Lower leg skin (tissue), 4 donors: ENCODE data around the gene TC2N. TPM values are rescaled to one million over a fixed set of nuclear protein-coding genes. Genes with fewer than 3 reads are reported as not detected.
"Not testable (repeated sequence)": the region's sequence is repeated elsewhere in the genome, so short reads cannot be mapped to it uniquely, and the experiment has no call there.

ENCODE experiments used
- DNase-seq, 2 donors: peaks; one replicate each; pipeline ENCODE4 v3.0.0-alpha.2; 2019; ENCODE audit warnings: low spot score in 2 of 2
- H3K4me3 ChIP-seq: fragments of 200-600 bp; sonication (generic); 2 replicates; pipeline ENCODE4 v1.5.1; 2017; ENCODE audit warnings: mild to moderate bottlenecking, low read depth; ENCODE audit not compliant: poor library complexity, severe bottlenecking
- POLR2A ChIP-seq, 2 donors: fragments of 450-650 bp; IDR thresholded peaks; one replicate each; pipeline ENCODE4 v1.6.1; 2016 to 2017; ENCODE audit warnings: antibody characterized with exemption in 2 of 2, mild to moderate bottlenecking in 1 of 2, moderate library complexity in 1 of 2
- WGBS, 2 donors: methylation state at CpG; one replicate each; pipeline ENCODE4 v1.1.5; 2018; 5-methylcytosine and 5-hydroxymethylcytosine counted together
- intact Hi-C: fragments of 100-400 bp; cut with DNase I; formaldehyde crosslinking; loops from one replicate; pipeline ENCODE4 v1.15.0; 2023; ENCODE audit warnings: low total_unique reads
- total RNA-seq, 4 donors: library from RNA; depleted of rRNA; stranded (reverse); fragments of >200 nt; gene quantifications; one replicate each; pipeline ENCODE4 v1.1.0, GENCODE V29; 2016
- TF ChIP-seq, protein P1 (sequence below), 3 donors: fragments of 450-650 bp; IDR thresholded peaks; one replicate each; pipeline ENCODE4 v1.5.1; 2016; ENCODE audit warnings: antibody characterized with exemption in 3 of 3, mild to moderate bottlenecking in 3 of 3, moderate library complexity in 2 of 3

Gene TC2N
- total RNA-seq, 4 donors from 2014 or later: 31.6 to 40.9 (median 35.9) TPM

DNA sequence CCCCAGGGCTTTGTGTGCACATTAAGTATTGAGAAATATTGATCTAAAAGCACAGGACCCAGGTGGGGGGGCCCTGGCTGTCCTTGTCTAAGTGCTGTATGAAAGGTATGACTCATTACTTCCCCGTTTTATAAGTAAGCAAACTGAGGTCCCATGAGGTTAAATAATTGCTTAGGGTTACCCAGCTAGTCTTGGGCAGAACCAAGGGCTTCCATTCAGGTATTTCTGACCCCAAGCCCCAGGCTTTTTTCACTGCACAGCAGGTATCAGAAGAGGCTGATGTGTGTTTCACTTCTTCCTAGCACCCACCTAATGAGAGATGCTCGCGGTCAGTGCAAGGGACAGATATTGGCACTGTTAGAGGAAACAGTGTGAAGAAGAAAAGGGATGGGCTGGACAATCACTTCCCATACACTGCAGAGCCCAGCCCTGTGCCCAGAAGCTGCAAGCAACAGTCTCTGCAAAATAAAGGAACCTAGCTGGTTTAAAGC is 4.7 kb upstream of the TC2N start:
- TF ChIP-seq POLR2A (IDR thresholded peaks at IDR 0.05): no peak
- TF ChIP-seq, protein P1, sequence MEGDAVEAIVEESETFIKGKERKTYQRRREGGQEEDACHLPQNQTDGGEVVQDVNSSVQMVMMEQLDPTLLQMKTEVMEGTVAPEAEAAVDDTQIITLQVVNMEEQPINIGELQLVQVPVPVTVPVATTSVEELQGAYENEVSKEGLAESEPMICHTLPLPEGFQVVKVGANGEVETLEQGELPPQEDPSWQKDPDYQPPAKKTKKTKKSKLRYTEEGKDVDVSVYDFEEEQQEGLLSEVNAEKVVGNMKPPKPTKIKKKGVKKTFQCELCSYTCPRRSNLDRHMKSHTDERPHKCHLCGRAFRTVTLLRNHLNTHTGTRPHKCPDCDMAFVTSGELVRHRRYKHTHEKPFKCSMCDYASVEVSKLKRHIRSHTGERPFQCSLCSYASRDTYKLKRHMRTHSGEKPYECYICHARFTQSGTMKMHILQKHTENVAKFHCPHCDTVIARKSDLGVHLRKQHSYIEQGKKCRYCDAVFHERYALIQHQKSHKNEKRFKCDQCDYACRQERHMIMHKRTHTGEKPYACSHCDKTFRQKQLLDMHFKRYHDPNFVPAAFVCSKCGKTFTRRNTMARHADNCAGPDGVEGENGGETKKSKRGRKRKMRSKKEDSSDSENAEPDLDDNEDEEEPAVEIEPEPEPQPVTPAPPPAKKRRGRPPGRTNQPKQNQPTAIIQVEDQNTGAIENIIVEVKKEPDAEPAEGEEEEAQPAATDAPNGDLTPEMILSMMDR (IDR thresholded peaks at IDR 0.05): no peak
- intact Hi-C loops: no loop called here
- 12 to 36% methylated on average over 3 of the region's 3 CpGs for WGBS, 2 donors
- peak in 1 of 2 donors; percentile 46 for DNase-seq
- no peak overlapping the region for H3K4me3 ChIP-seq

DNA sequence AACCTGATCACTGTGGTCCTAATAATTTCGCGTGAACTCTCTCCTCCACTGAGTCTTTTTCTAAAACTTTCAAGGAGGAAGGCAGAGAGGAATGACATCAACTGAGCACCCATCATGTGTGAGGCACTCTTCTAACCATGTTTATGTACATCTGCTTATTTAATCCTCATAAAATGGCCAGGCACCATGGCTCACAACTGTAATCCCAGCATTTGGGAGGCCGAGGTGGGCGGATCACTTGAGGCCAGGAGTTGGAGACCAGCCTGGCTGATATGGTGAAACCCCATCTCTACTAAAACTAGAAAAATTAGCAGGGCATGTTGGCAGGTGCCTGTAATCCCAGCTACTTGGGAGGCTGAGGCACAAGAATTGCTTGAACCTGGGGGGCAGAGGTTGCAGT is 4.1 kb upstream of the TC2N start:
- H3K4me3 ChIP-seq, intact Hi-C loops, DNase-seq: not testable (repeated sequence)
- WGBS, 2 donors: 91 to 94% methylated on average over 4 of the region's 4 CpGs

DNA sequence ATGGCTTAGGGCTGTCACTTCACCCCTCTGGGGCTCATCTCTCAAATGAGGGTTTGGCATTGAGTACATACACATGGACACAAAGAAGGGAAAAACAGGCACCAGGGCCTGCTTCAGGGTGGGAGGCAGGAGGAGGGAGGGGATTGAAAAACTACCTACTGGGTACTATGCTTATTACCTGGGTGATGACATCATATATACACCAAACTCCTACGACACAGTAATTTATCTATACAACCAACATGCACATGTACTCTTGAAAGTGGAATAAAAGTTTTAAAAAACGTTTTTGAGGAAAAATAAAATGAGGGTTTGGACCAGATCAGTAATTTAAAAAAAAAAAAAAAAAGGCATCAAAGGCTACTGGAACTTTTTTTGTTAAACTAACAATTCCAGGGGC is 3.6 kb upstream of the TC2N start:
- intact Hi-C loops: no loop called here
- TF ChIP-seq, protein P1 (IDR thresholded peaks at IDR 0.05): no peak
- no peak for TF ChIP-seq POLR2A (IDR thresholded peaks at IDR 0.05)
- no peak for DNase-seq
- H3K4me3 ChIP-seq: no peak overlapping the region
- 64% methylated on average over 2 of the region's 2 CpGs for WGBS, 2 donors

DNA sequence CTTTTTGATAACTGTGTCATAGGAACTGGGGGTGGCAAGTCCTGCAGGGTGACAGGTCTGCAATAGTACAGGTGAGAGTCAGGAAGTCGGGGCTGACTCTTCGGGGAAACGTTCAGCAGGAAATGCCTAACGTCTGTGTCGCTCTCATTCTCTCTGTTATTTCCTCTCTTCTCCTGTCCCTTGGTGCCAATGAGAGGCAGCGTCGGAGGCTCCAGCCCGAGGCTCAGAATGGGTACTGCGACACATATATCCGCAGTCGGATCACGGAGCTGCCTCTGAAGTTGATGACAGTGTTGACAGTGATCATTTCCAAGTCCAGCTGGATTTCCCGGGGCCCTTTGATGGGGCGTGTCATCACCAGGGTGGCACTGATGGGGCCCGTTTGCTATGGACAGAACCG is 2.7 kb upstream of the TC2N start:
- H3K4me3 ChIP-seq: no peak overlapping the region
- WGBS, 2 donors: 76 to 79% methylated on average over 16 of the region's 16 CpGs
- no peak for TF ChIP-seq POLR2A (IDR thresholded peaks at IDR 0.05)
- TF ChIP-seq, protein P1 (IDR thresholded peaks at IDR 0.05): no peak
- DNase-seq: no peak
- intact Hi-C loops: no loop called here

DNA sequence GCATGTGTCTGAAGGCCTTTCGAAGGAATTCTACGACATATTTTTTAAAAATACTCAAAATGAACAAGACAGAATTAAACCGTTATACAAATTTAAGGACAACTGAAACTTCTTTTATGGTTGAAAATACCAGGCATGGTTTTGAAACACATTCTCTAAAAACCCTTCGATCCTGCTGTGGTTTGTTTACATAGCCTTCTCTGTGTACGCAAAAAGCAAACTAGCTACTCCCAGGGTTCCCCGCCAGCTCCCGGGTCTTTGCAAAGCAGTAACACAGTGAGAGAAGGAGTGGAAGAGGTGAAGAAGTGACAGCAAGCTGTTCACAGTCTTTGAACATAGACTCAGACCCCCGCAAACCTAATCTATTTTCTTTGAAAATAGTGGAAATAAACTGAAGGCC is 2.2 kb upstream of the TC2N start:
- TF ChIP-seq, protein P1 (IDR thresholded peaks at IDR 0.05): no peak
- no peak for TF ChIP-seq POLR2A (IDR thresholded peaks at IDR 0.05)
- intact Hi-C loops: no loop called here
- no peak overlapping the region for H3K4me3 ChIP-seq
- DNase-seq: no peak
- WGBS, 2 donors: 90 to 93% methylated on average over 8 of the region's 8 CpGs

DNA sequence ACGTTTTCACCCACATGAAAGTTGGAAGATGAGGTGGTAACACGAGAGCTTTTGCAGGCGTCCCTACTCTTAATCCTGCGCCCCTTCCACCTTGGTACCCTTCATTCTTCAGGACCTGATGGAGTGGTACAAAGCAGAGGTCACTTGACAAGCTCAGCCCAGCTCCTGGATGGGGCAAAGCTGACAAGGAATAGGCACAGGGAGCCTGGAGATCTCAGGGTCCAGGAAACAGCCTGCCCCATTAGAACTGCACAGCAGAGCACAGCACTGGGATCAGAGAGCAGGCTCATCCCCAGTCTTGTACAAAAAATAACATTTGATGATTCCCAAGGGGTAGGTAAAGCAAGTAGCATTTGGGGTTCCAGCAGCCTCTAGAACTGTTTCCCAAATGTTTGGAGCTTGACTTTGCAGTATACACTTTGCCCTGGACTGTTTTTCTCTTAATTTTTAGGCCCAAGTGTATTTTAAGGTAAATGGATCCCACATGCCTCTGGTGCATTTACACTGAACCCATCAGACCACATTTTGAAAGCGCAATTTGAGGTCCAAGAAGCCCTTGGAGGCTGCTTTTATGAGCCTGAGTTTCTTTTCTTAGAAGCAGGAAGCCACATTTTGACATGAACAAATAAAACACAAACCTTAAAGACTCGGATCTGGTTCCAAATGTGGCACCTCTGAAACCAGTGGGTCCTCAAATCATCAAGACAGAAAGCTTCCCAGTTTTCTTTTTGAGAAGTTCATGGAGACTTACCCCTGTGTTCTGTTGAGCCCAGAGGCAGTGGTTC is 633 bp downstream of the TC2N start:
- 68 to 70% methylated on average over 6 of the region's 6 CpGs for WGBS, 2 donors
- TF ChIP-seq, protein P1 (IDR thresholded peaks at IDR 0.05): no peak
- no peak for TF ChIP-seq POLR2A (IDR thresholded peaks at IDR 0.05)
- intact Hi-C loops: no loop called here
- no peak overlapping the region for H3K4me3 ChIP-seq
- DNase-seq: no peak
